OCI-LY3 (cell line): ENCODE data around the gene BICRA.

Experiments used
- H2AFZ ChIP-seq: fragments of 200-600, 300-600 bp; shearing (Covaris generic); 2 replicates; pipeline ENCODE4 v1.6.0; 2014; ENCODE audit warnings: antibody characterized with exemption, low read depth, low read length
- H3K27ac ChIP-seq: fragments of 200-600, 300-600 bp; sonication (generic); 2 replicates; pipeline ENCODE4 v1.5.1; 2014; ENCODE audit warnings: mild to moderate bottlenecking, low read length, moderate library complexity, mixed read lengths
- H3K27me3 ChIP-seq: fragments of 200-600, 300-600 bp; sonication (generic); 2 replicates; pipeline ENCODE4 v1.6.1; 2014; ENCODE audit warnings: low read depth, low read length, mixed read lengths
- H3K36me3 ChIP-seq: fragments of 200-600, 300-600 bp; sonication (generic); replicated peaks from 2 replicates; pipeline ENCODE3; 2014; ENCODE audit warnings: low read depth, low read length, mixed read lengths
- H3K4me1 ChIP-seq: fragments of 300-600, 200-600 bp; sonication (generic); 2 replicates; pipeline ENCODE4 v1.6.1; 2014; ENCODE audit warnings: low read length, mixed read lengths
- H3K4me2 ChIP-seq: fragments of 200-600, 300-600 bp; sonication (generic); 2 replicates; pipeline ENCODE4 v1.6.1; 2014; ENCODE audit warnings: low read length, mixed read lengths
- H3K4me3 ChIP-seq: fragments of 300-600, 200-600 bp; sonication (generic); 2 replicates; pipeline ENCODE4 v1.5.1; 2014; ENCODE audit warnings: antibody characterized with exemption, mild to moderate bottlenecking, low read length, moderate library complexity
- H3K79me2 ChIP-seq: fragments of 300-600, 200-600 bp; shearing (Covaris generic); 2 replicates; pipeline ENCODE4 v1.6.1; 2014; ENCODE audit warnings: mild to moderate bottlenecking, low read length, mixed read lengths
- H3K9ac ChIP-seq: fragments of 300-600, 200-600 bp; shearing (Covaris generic); 2 replicates; pipeline ENCODE4 v1.6.0; 2014; ENCODE audit warnings: mild to moderate bottlenecking, low read length, moderate library complexity
- H3K9me3 ChIP-seq: fragments of 200-600, 300-600 bp; shearing (Covaris generic); 2 replicates; pipeline ENCODE4 v1.6.1; 2014; ENCODE audit warnings: low read length, mixed read lengths; ENCODE audit not compliant: insufficient read depth
- H4K20me1 ChIP-seq: fragments of 200-600, 300-600 bp; sonication (generic); 2 replicates; pipeline ENCODE4 v1.6.1; 2016; ENCODE audit warnings: low read length, mixed read lengths; ENCODE audit not compliant: insufficient read depth
- EZH2phosphoT487 ChIP-seq: fragments of 200-600 bp; shearing (Covaris generic); IDR thresholded peaks from 2 replicates; pipeline ENCODE4 v1.6.1; 2018; ENCODE audit warnings: antibody characterized with exemption, mixed run types, low read depth
- TF ChIP-seq, protein P1 (sequence below): fragments of 200-600, 300-600 bp; sonication (generic); IDR thresholded peaks from 2 replicates; pipeline ENCODE4 v1.5.1; 2014; ENCODE audit warnings: antibody characterized with exemption, low read length, low read depth

The BICRA gene

DNA sequence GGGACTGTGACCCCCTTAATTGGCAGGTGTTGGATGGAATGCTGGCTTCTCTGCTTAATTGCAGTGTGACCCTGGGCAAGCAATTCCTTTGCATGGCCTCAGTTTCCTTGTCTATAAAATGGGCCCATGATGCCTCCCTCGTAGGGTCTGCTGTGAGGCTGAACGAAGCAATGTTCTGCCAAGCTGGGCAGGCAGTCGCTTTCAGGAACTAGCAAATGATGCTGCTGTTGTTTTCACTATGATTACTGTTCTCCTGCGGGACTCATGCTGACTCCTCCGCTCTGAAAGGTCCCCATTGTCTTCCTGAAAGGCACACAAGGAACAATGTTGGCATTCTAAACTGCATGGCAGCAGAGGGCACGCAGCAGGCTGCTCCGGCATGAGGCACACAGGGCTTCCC, 6.8 kb downstream of the BICRA start:
- Histone ChIP-seq H3K4me3 (no peak overlapping the region), H3K36me3 (peaks cover 8% of the 10 kb centered on the region), H3K9ac (no peak overlapping the region), H4K20me1 (peaks cover 79% of the 10 kb centered on the region), H2AFZ (no peak overlapping the region), H3K27me3 (no peaks in the 10 kb centered on the region), H3K9me3 (no peaks in the 10 kb centered on the region), H3K4me2 (no peak overlapping the region), H3K4me1 (peaks cover 11% of the 10 kb centered on the region), H3K79me2 (peaks cover 98% of the 10 kb centered on the region), H3K27ac (no peak overlapping the region)
- TF ChIP-seq, protein P1, sequence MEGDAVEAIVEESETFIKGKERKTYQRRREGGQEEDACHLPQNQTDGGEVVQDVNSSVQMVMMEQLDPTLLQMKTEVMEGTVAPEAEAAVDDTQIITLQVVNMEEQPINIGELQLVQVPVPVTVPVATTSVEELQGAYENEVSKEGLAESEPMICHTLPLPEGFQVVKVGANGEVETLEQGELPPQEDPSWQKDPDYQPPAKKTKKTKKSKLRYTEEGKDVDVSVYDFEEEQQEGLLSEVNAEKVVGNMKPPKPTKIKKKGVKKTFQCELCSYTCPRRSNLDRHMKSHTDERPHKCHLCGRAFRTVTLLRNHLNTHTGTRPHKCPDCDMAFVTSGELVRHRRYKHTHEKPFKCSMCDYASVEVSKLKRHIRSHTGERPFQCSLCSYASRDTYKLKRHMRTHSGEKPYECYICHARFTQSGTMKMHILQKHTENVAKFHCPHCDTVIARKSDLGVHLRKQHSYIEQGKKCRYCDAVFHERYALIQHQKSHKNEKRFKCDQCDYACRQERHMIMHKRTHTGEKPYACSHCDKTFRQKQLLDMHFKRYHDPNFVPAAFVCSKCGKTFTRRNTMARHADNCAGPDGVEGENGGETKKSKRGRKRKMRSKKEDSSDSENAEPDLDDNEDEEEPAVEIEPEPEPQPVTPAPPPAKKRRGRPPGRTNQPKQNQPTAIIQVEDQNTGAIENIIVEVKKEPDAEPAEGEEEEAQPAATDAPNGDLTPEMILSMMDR = no peak
- TF ChIP-seq EZH2phosphoT487 = no peak

DNA sequence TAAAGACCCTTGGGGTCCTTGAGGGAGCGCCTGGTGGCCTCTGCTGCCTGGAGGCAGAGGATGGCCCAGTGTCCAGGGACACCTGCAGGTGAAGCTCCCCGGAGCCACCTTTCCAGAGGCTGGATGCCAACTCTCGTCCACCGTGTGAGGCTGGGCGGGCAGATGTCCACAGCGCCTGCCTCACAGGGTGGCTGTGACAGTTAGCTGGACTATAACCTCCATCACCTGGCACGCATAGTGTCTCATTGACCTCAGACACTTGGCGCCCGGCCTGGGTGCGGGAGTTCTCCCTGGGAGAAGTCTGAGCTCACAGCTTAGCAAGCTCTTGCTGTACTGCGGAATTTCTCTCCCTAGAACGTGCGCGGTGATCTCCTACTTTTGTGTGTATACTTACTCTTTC, 9.8 kb downstream of the BICRA start:
- H4K20me1 ChIP-seq = peaks cover 62% of the 10 kb centered on the region

DNA sequence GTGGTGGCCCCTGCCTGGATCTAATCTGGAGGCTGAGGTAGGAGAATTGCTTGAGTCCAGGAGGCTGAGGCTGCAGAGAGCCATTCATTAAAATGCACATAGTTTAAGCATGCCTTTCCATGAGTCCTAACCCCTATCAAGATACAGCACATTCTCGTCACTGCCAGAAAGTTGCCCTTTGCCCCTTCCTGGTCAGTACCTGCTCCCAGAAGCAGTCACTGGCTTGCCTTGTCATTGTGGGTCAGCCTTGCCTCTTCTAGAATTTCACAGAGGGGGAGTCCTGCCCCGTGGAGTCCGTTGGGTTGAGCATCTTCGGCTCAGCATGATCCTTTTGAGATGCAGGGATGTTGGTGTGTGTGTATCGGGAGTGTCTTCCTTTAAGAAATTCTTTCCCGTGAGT, 10.8 kb downstream of the BICRA start:
- H3K27ac ChIP-seq = no peak overlapping the region
- peaks cover 5% of the 10 kb centered on the region; the same call in 1 of the 2 replicates for H3K4me1 ChIP-seq
- H4K20me1 ChIP-seq = peaks cover 57% of the 10 kb centered on the region

More for the DNA sequence above, 9.8 kb downstream of the BICRA start:
- Histone ChIP-seq H3K4me1 (peaks cover 5% of the 10 kb centered on the region; the same call in 1 of the 2 replicates), H3K4me2 (no peak overlapping the region), H3K4me3 (no peak overlapping the region), H2AFZ (no peak overlapping the region), H3K79me2 (peaks cover 87% of the 10 kb centered on the region), H3K27me3 (no peaks in the 10 kb centered on the region), H3K9ac (no peak overlapping the region), H3K27ac (no peak overlapping the region), H3K9me3 (no peaks in the 10 kb centered on the region), H3K36me3 (peaks cover 8% of the 10 kb centered on the region)
- no peak for TF ChIP-seq EZH2phosphoT487
- TF ChIP-seq, protein P1 = no peak

DNA sequence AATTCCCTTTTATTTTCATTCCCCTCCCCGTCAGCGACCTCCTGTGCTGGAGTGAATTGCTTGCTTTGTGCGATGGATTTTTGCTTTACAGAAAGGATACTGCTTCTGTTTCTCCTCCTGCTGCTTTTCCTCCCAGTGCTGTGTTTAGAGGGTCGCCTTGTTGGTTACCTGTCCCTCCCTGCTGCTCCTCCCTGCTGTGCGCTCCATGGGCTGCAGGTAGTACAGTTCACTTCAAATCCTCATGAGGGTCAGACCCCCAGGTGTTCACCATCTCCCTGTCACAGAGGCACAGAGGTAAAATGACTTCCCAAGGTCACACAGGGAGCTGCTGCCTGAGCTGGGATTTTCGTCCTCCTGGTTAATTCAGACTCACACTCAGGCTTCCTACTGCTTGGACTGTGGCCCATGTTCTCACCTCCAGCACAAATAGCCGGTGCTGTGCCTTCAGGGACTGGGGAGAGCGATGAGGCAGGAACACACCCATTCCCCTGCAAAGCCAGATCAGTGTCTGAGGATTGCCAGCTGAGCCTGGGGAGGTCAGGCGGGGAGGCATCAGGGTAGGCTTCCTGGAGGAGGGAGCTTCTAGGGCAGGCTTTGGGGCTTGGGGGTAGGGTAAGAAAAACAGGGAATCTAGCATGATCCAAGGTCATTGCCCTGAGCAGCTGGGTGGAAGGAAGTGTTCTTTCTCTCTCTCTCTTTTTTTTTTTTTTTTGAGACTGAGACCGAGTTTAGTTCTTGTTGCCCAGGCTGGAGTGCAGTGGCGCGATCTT, 14.4 kb downstream of the BICRA start:
- H3K4me1 ChIP-seq = peaks cover 5% of the 10 kb centered on the region; the same call in 1 of the 2 replicates
- no peak overlapping the region for H2AFZ ChIP-seq
- no peak overlapping the region for H3K4me3 ChIP-seq
- H3K4me2 ChIP-seq = no peak overlapping the region
- peaks cover 49% of the 10 kb centered on the region for H4K20me1 ChIP-seq
- no peak for TF ChIP-seq EZH2phosphoT487
- TF ChIP-seq, protein P1 = no peak
- peaks cover 4% of the 10 kb centered on the region for H3K36me3 ChIP-seq
- no peak overlapping the region for H3K9ac ChIP-seq
- H3K9me3 ChIP-seq = no peaks in the 10 kb centered on the region
- H3K27ac ChIP-seq = no peak overlapping the region
- no peaks in the 10 kb centered on the region for H3K27me3 ChIP-seq
- H3K79me2 ChIP-seq = peaks cover 82% of the 10 kb centered on the region

More for the DNA sequence above, 10.8 kb downstream of the BICRA start:
- Histone ChIP-seq H3K36me3 (peaks cover 5% of the 10 kb centered on the region), H3K9ac (no peak overlapping the region), H2AFZ (no peak overlapping the region), H3K27me3 (no peaks in the 10 kb centered on the region), H3K79me2 (peaks cover 87% of the 10 kb centered on the region), H3K4me2 (no peak overlapping the region), H3K9me3 (no peaks in the 10 kb centered on the region), H3K4me3 (no peak overlapping the region)
- no peak for TF ChIP-seq EZH2phosphoT487
- TF ChIP-seq, protein P1 = no peak
